ENCODE results near the gene JTB. TPM values are rescaled to one million over a fixed set of nuclear protein-coding genes. Genes with fewer than 3 reads are reported as not detected.

The JTB gene
- total and polyA plus RNA-seq, 9 of the 15 experiments (the other 6 are each of a cell fraction or from before 2014, with no cell fraction given) = 24.7 to 308 (median 151) TPM

DNA sequence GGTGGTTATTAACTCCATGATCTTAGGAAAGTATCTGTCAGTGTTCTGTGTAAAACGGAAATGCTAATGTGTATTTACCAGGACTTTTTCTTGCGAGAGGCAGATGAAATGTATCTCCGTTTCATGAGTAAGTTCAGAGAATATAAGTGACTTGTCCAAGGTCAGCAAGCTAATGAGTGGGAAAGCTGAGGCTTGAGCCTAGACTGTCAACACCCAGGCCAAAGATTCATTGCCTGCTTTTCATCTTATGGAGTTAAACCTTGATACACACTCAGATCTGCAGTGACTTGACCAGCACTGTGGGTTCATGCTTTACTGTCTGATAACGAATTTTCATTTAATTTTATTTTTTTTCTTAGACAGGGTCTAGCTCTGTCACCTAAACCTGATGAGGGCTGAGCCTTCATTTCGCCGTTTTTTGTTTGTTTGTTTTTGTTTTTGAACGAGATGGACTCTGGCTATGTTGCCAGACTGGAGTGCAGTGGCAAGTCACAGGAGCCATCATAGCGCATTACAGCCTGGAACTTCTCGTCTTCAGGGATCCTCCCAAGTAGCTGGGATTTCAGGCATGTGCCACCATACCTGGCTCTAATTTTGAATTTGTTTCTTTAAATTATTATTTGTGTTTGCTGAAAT, 918 bp upstream of the JTB start (continued):
- TF ChIP-seq, protein P1, sequence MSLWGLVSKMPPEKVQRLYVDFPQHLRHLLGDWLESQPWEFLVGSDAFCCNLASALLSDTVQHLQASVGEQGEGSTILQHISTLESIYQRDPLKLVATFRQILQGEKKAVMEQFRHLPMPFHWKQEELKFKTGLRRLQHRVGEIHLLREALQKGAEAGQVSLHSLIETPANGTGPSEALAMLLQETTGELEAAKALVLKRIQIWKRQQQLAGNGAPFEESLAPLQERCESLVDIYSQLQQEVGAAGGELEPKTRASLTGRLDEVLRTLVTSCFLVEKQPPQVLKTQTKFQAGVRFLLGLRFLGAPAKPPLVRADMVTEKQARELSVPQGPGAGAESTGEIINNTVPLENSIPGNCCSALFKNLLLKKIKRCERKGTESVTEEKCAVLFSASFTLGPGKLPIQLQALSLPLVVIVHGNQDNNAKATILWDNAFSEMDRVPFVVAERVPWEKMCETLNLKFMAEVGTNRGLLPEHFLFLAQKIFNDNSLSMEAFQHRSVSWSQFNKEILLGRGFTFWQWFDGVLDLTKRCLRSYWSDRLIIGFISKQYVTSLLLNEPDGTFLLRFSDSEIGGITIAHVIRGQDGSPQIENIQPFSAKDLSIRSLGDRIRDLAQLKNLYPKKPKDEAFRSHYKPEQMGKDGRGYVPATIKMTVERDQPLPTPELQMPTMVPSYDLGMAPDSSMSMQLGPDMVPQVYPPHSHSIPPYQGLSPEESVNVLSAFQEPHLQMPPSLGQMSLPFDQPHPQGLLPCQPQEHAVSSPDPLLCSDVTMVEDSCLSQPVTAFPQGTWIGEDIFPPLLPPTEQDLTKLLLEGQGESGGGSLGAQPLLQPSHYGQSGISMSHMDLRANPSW (CRISPR knock-in tag; IDR thresholded peaks at IDR 0.05) = no peak
- TF ChIP-seq, protein P2, sequence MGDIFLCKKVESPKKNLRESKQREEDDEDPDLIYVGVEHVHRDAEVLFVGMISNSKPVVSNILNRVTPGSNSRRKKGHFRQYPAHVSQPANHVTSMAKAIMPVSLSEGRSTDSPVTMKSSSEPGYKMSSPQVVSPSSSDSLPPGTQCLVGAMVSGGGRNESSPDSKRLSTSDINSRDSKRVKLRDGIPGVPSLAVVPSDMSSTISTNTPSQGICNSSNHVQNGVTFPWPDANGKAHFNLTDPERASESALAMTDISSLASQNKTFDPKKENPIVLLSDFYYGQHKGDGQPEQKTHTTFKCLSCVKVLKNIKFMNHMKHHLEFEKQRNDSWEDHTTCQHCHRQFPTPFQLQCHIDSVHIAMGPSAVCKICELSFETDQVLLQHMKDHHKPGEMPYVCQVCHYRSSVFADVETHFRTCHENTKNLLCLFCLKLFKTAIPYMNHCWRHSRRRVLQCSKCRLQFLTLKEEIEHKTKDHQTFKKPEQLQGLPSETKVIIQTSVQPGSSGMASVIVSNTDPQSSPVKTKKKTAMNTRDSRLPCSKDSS (IDR thresholded peaks at IDR 0.05; ENCODE audit: low read depth, partially characterized antibody) = no peak
- TF ChIP-seq ZNF3 (CRISPR knock-in tag; IDR thresholded peaks at IDR 0.05) (no peak), CCAR2 (IDR thresholded peaks at IDR 0.05; ENCODE audit: low read depth, low read length) (no peak), CSDE1 (IDR thresholded peaks at IDR 0.05) (no peak), EHMT2 (IDR thresholded peaks at IDR 0.05) (0 out of 2 replicates have a peak, but pooled peaks have one; percentile 10), YY1 (IDR thresholded peaks at IDR 0.05; ENCODE audit: borderline replicate concordance in 1 of 3, control insufficient read depth in 1 of 3, extremely low read depth in 1 of 3, insufficient read depth in 3 of 3, insufficient read length in 1 of 3, insufficient replicate concordance in 2 of 3, low read depth in 1 of 3, low read length in 2 of 3) (peak in 1 of 3 experiments; percentile 70), TAF1 (IDR thresholded peaks at IDR 0.05; ENCODE audit: control insufficient read depth, extremely low read depth, insufficient read depth, low read length, severe bottlenecking) (peak; percentile 17), RB1 (IDR thresholded peaks at IDR 0.05; ENCODE audit: low read depth) (no peak)
- TF ChIP-seq, protein P3, sequence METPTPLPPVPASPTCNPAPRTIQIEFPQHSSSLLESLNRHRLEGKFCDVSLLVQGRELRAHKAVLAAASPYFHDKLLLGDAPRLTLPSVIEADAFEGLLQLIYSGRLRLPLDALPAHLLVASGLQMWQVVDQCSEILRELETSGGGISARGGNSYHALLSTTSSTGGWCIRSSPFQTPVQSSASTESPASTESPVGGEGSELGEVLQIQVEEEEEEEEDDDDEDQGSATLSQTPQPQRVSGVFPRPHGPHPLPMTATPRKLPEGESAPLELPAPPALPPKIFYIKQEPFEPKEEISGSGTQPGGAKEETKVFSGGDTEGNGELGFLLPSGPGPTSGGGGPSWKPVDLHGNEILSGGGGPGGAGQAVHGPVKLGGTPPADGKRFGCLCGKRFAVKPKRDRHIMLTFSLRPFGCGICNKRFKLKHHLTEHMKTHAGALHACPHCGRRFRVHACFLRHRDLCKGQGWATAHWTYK (CRISPR knock-in tag; IDR thresholded peaks at IDR 0.05) = no peak
- TF ChIP-seq, protein P4, sequence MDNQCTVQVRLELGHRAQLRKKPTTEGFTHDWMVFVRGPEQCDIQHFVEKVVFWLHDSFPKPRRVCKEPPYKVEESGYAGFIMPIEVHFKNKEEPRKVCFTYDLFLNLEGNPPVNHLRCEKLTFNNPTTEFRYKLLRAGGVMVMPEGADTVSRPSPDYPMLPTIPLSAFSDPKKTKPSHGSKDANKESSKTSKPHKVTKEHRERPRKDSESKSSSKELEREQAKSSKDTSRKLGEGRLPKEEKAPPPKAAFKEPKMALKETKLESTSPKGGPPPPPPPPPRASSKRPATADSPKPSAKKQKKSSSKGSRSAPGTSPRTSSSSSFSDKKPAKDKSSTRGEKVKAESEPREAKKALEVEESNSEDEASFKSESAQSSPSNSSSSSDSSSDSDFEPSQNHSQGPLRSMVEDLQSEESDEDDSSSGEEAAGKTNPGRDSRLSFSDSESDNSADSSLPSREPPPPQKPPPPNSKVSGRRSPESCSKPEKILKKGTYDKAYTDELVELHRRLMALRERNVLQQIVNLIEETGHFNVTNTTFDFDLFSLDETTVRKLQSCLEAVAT (IDR thresholded peaks at IDR 0.05) = peak; percentile 20 to 34; a peak in 1 of 4 replicates
- TF ChIP-seq, protein P5, sequence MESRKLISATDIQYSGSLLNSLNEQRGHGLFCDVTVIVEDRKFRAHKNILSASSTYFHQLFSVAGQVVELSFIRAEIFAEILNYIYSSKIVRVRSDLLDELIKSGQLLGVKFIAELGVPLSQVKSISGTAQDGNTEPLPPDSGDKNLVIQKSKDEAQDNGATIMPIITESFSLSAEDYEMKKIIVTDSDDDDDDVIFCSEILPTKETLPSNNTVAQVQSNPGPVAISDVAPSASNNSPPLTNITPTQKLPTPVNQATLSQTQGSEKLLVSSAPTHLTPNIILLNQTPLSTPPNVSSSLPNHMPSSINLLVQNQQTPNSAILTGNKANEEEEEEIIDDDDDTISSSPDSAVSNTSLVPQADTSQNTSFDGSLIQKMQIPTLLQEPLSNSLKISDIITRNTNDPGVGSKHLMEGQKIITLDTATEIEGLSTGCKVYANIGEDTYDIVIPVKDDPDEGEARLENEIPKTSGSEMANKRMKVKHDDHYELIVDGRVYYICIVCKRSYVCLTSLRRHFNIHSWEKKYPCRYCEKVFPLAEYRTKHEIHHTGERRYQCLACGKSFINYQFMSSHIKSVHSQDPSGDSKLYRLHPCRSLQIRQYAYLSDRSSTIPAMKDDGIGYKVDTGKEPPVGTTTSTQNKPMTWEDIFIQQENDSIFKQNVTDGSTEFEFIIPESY (CRISPR knock-in tag; IDR thresholded peaks at IDR 0.05) = no peak
- TF ChIP-seq, protein P6, sequence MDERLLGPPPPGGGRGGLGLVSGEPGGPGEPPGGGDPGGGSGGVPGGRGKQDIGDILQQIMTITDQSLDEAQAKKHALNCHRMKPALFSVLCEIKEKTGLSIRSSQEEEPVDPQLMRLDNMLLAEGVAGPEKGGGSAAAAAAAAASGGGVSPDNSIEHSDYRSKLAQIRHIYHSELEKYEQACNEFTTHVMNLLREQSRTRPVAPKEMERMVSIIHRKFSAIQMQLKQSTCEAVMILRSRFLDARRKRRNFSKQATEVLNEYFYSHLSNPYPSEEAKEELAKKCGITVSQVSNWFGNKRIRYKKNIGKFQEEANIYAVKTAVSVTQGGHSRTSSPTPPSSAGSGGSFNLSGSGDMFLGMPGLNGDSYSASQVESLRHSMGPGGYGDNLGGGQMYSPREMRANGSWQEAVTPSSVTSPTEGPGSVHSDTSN (CRISPR knock-in tag; IDR thresholded peaks at IDR 0.05; ENCODE audit: low read depth) = no peak
- TF ChIP-seq, protein P6 (tag; conservative IDR thresholded peaks at IDR 0.05; ENCODE audit: low read depth) = peak; percentile 72
